A673 (cell line): ENCODE measurements around the gene TSPAN19.

Experiments used
- EZH2 ChIP-seq: fragments of 200-600 bp; sonication (generic); IDR thresholded peaks from 2 replicates; pipeline ENCODE4 v1.6.1; 2017; ENCODE audit warnings: borderline replicate concordance, low read depth, mild to moderate bottlenecking, mixed read lengths, antibody characterized with exemption, low read length; ENCODE audit not compliant: poor library complexity, severe bottlenecking
- TF ChIP-seq, protein P1 (sequence below): fragments of 300-800, 200-600 bp; sonication (generic); conservative IDR thresholded peaks from 2 replicates; pipeline ENCODE4 v1.5.1; 2017; ENCODE audit warnings: low read depth, mild to moderate bottlenecking, antibody characterized with exemption, low read length, moderate library complexity, mixed read lengths

DNA sequence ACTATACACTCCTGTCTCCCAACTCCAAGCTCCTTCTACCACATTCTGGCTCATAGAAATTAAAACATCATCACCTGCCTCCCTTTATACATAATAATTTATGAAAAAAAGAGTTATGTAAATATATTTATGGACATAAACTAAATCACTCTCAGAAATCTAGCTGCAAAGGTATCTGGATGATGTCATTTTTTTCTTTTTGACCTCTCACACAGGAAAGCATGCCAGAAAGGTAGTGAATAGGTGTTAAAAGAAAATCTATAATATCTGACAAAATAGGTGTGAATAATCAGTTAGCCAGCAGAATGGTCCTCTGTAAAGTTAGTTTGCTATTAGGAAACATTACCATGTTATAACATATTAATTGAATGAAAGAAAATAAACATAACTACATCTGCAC lies 7.8 kb upstream of the TSPAN19 start:
- no peak for TF ChIP-seq EZH2
- TF ChIP-seq, protein P1, sequence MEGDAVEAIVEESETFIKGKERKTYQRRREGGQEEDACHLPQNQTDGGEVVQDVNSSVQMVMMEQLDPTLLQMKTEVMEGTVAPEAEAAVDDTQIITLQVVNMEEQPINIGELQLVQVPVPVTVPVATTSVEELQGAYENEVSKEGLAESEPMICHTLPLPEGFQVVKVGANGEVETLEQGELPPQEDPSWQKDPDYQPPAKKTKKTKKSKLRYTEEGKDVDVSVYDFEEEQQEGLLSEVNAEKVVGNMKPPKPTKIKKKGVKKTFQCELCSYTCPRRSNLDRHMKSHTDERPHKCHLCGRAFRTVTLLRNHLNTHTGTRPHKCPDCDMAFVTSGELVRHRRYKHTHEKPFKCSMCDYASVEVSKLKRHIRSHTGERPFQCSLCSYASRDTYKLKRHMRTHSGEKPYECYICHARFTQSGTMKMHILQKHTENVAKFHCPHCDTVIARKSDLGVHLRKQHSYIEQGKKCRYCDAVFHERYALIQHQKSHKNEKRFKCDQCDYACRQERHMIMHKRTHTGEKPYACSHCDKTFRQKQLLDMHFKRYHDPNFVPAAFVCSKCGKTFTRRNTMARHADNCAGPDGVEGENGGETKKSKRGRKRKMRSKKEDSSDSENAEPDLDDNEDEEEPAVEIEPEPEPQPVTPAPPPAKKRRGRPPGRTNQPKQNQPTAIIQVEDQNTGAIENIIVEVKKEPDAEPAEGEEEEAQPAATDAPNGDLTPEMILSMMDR, result no peak
